ENCODE measurements around the gene ASXL3. TPM values are rescaled to one million over a fixed set of nuclear protein-coding genes. Genes with fewer than 3 reads are reported as not detected.

Gene ASXL3
- total and polyA plus RNA-seq, 2 donors (not counting 3 experiments of a cell fraction or from before 2014, with no cell fraction given): 0.07 to 0.27 TPM

DNA sequence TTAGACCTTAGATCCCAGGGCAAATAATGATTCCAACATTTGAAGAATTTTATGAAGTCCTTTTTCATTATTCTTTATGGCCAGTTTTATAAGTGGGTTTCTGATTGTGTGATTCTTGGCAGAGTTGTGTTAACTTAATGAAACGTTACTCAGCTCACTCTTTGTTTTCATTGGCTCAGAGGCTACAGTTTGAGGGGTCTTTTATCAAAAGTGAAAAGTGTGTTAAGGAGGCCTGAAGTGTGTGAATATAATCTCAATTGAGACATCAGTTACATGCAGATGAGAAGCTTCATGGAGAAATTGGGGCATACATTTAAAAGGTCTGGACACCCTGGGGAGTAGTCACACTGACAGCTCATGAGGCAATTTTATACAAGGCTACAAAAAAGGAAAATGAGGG, 74.6 kb downstream of the ASXL3 start:
- POLR2A ChIA-PET: no interaction called here
- no TSS peak for BruUV-seq (replicated peaks)
- TF ChIP-seq, protein P1, sequence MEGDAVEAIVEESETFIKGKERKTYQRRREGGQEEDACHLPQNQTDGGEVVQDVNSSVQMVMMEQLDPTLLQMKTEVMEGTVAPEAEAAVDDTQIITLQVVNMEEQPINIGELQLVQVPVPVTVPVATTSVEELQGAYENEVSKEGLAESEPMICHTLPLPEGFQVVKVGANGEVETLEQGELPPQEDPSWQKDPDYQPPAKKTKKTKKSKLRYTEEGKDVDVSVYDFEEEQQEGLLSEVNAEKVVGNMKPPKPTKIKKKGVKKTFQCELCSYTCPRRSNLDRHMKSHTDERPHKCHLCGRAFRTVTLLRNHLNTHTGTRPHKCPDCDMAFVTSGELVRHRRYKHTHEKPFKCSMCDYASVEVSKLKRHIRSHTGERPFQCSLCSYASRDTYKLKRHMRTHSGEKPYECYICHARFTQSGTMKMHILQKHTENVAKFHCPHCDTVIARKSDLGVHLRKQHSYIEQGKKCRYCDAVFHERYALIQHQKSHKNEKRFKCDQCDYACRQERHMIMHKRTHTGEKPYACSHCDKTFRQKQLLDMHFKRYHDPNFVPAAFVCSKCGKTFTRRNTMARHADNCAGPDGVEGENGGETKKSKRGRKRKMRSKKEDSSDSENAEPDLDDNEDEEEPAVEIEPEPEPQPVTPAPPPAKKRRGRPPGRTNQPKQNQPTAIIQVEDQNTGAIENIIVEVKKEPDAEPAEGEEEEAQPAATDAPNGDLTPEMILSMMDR (IDR thresholded peaks at IDR 0.05; ENCODE audit: extremely low read depth in 1 of 2, insufficient read depth in 1 of 2, low read depth in 1 of 2, low read length in 2 of 2): no peak
- TF ChIP-seq POLR2AphosphoS5 (IDR thresholded peaks at IDR 0.05; ENCODE audit: insufficient read depth, low read depth, low read length): no peak
- no peak for TF ChIP-seq POLR2A (IDR thresholded peaks at IDR 0.05; ENCODE audit: low read depth, low read length)
- TF ChIP-seq MYC (IDR thresholded peaks at IDR 0.05; ENCODE audit: low read depth, low read length): no peak
- TF ChIP-seq, protein P2, sequence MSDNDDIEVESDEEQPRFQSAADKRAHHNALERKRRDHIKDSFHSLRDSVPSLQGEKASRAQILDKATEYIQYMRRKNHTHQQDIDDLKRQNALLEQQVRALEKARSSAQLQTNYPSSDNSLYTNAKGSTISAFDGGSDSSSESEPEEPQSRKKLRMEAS (IDR thresholded peaks at IDR 0.05; ENCODE audit: insufficient read depth, insufficient read length): no peak
- TF ChIP-seq GATA2 (IDR thresholded peaks at IDR 0.05; ENCODE audit: insufficient read depth, insufficient read length, low read depth, low read length): no peak
- TF ChIP-seq JUN (IDR thresholded peaks at IDR 0.05; ENCODE audit: borderline replicate concordance, insufficient read depth, insufficient read length, low read depth): no peak
- no peak for TF ChIP-seq FOS (IDR thresholded peaks at IDR 0.05; ENCODE audit: borderline replicate concordance, insufficient read depth, low read length)
- no peak for TF ChIP-seq EZH2 (IDR thresholded peaks at IDR 0.05; ENCODE audit: borderline replicate concordance, low read depth, low read length, severe bottlenecking)
- no peak for DNase-seq (ENCODE audit: low read depth, low spot score)
- intact Hi-C loops (cut with micrococcal nuclease): no loop called here
- Histone ChIP-seq H3K4me3 (replicated peaks in 1 of 3; ENCODE audit: insufficient read depth in 1 of 3, low read depth in 1 of 3, low read length in 3 of 3) (no peak overlapping the region), H3K27me3 (ENCODE audit: control insufficient read depth in 2 of 2, insufficient read depth in 2 of 2, low read length in 2 of 2) (no peaks in the 10 kb centered on the region), H3K4me2 (ENCODE audit: insufficient read depth, low read length) (no peak overlapping the region), H3K9me3 (replicated peaks; ENCODE audit: control insufficient read depth, insufficient read depth, low read length) (no peaks in the 10 kb centered on the region), H3K4me1 (ENCODE audit: control insufficient read depth, extremely low read depth, insufficient read depth, low read length) (no peaks in the 10 kb centered on the region), H3K36me3 (ENCODE audit: control insufficient read depth in 2 of 2, extremely low read depth in 1 of 2, insufficient read depth in 2 of 2, low read length in 2 of 2) (no peaks in the 10 kb centered on the region), H3K9me1 (replicated peaks; ENCODE audit: control insufficient read depth, extremely low read depth, insufficient read depth, low read length) (no peaks in the 10 kb centered on the region), H2AFZ (ENCODE audit: low read depth, low read length) (no peak overlapping the region), H3K9ac (replicated peaks; ENCODE audit: extremely low read depth, insufficient read depth, low read length) (no peak overlapping the region), H3K79me2 (ENCODE audit: control insufficient read depth, insufficient read depth, low read length) (no peaks in the 10 kb centered on the region), H3K27ac (ENCODE audit: insufficient read depth, low read depth, low read length) (no peak overlapping the region), H4K20me1 (replicated peaks; ENCODE audit: control insufficient read depth, extremely low read depth, insufficient read depth, low read length) (no peaks in the 10 kb centered on the region)
- dilution Hi-C loops (cut with MboI; ENCODE audit: extremely low pct_ligation_motif_present, low sequenced_read_pairs): no loop called here
- FAIRE-seq: no peak
- CTCF ChIA-PET: no interaction called here
